Measurements from ENCODE around the gene ST6GALNAC3. TPM values are rescaled to one million over a fixed set of nuclear protein-coding genes. Genes with fewer than 3 reads are reported as not detected.

Gene ST6GALNAC3
- total RNA-seq, 4 donors from 2014 or later: 9.7 to 34.0 (median 14.1) TPM

GRCh38 chr1:76607717-76608116 is 533.2 kb downstream of the ST6GALNAC3 start:
- ATAC-seq (ENCODE audit: low FRiP score) (no peak), DNase-seq (ENCODE audit: low spot score) (no peak)
- no peak for TF ChIP-seq CTCF (IDR thresholded peaks at IDR 0.05)

GRCh38 chr1:76611770-76612445 is 537.4 kb downstream of the ST6GALNAC3 start:
- DNase-seq (ENCODE audit: low spot score) (no peak), ATAC-seq (ENCODE audit: low FRiP score) (no peak)
- no peak for TF ChIP-seq CTCF (IDR thresholded peaks at IDR 0.05)

- ATAC-seq (ENCODE audit: low FRiP score) (no peak), DNase-seq (ENCODE audit: low spot score) (no peak)
- no peak for TF ChIP-seq CTCF (IDR thresholded peaks at IDR 0.05)
These were observed 539.3 kb downstream of the ST6GALNAC3 start for GRCh38 chr1:76613886-76614285.

GRCh38 chr1:76615253-76616035 is 540.9 kb downstream of the ST6GALNAC3 start:
- TF ChIP-seq CTCF (IDR thresholded peaks at IDR 0.05): no peak
- no peak for DNase-seq (ENCODE audit: low spot score)
- no peak for ATAC-seq (ENCODE audit: low FRiP score)

- TF ChIP-seq CTCF (IDR thresholded peaks at IDR 0.05): no peak
- no peak for ATAC-seq (ENCODE audit: low FRiP score)
- no peak for DNase-seq (ENCODE audit: low spot score)
These were observed 545.8 kb downstream of the ST6GALNAC3 start for GRCh38 chr1:76620371-76620770.

- no peak for DNase-seq (ENCODE audit: low spot score)
- TF ChIP-seq CTCF (IDR thresholded peaks at IDR 0.05): no peak
- ATAC-seq (ENCODE audit: low FRiP score): no peak
These were observed 548.4 kb downstream of the ST6GALNAC3 start for GRCh38 chr1:76622774-76623528.

Measured in omental fat pad (tissue), 4 donors.